Measurements from ENCODE around the gene RC3H1.

DNA sequence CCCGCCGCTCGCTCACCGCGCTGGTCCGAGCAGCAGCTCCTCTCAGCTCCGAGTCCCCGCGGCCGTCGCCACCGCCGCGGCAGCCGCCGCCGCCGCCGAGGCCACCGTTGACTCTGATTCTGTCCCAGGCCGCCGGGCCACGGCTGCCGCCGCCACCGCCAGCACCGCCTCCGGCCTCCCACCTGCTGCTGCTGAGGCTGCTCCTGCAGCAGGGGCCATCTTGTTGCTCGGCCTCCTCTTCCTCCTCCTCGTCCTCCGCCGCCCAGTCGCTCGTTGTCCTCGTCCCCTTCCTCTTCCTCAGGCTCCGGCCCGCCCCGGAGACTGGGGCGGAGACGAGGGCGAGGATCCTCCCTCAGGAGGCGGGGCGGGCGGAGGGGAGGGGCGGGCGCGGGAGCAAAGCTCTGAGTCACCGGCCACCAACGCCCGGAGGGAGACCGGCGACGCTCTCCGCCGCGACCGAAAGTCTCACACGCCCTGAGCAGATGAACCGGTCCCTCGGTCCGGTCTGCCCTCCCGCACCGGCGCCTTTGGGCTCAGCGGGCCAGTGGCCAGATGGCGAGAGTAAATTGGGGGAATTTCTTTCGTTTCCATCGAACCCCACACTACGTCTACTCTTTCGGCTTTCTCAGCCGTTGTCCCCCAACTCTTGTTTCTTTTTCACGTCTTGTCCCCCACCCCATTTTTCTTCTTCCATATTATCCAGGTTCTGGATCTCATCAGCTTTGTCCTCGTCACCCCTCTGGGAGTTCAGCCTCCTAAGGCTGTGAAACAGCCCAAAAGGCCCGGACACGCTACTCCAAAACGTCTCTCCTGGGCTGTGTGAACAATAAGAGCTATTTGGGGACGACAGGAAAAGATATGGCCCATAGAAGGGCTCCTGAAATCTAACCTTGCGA lies at the start of gene RC3H1:
- peak; percentile 80 for TF ChIP-seq POLR2AphosphoS5 (IDR thresholded peaks at IDR 0.05; ENCODE audit: low read depth, low read length)
- peak; percentile 93 for TF ChIP-seq POLR2A (IDR thresholded peaks at IDR 0.05; ENCODE audit: low read depth, low read length)
